ENCODE measurements around the gene HSD17B8.

DNA sequence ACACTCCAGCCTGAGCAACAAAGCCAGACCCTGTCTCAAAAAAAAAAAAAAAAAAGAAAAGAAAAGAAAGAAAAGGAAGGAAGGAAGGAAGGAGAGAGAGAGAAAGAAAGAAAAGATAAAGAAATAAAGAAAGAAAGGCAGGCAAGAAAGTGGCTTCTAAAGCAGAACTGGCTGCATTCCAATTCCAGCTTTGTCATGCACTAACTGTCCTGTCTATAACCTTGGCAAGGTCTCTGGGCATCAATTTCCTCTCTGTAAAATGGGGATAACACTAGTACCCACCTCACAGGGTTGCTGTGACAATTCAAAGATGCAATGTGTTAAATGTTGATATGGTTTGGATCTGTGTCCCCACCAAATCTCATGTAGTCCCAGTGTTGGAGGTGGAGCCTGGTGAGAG, 31.9 kb downstream of the HSD17B8 start:
- TF ChIP-seq CTCF (IDR thresholded peaks at IDR 0.05) (no peak), POLR2A (IDR thresholded peaks at IDR 0.05; ENCODE audit: low read depth) (no peak), POLR2AphosphoS5 (IDR thresholded peaks at IDR 0.05) (no peak)
